GM19239 (cell line): Measurements from ENCODE around the gene TOM1L2.

Experiments used
- DNase-seq: peaks from one replicate; pipeline ENCODE4 v3.0.0; 2011; ENCODE audit warnings: low spot score; ENCODE audit not compliant: insufficient read length
- FAIRE-seq: peaks from 2 replicates; lab custom pipeline; 2011; peaks lifted over from hg19 to GRCh38; lab: Jason Lieb, UNC

The TOM1L2 gene

GRCh38 chr17:17972126-17972951 lies at the start of gene TOM1L2, which contains the start of gene DRC3:
Gene TOM1L2, minus strand, starts transcription at chr17:17972400. Its CDS starts 87 bp downstream, at chr17:17972313.
Gene DRC3, plus strand, starts transcription at chr17:17972862. Its CDS starts 4,737 bp downstream, at chr17:17977599.
- DNase-seq (peak; percentile 98), FAIRE-seq (peak; percentile 100)

GRCh38 chr17:18021372-18021771 lies 49.2 kb upstream of the TOM1L2 start:
- DNase-seq (no peak), FAIRE-seq (no peak)

- FAIRE-seq = no peak
- no peak for DNase-seq
Observed at GRCh38 chr17:18020971-18021370, 48.8 kb upstream of the TOM1L2 start.

GRCh38 chr17:18019838-18020154 lies 47.6 kb upstream of the TOM1L2 start:
- FAIRE-seq (no peak), DNase-seq (no peak)

GRCh38 chr17:18018411-18018921 lies 46.3 kb upstream of the TOM1L2 start:
- no peak for FAIRE-seq
- DNase-seq = no peak

GRCh38 chr17:18017958-18018357 lies 45.8 kb upstream of the TOM1L2 start:
- FAIRE-seq (no peak), DNase-seq (no peak)

- no peak for FAIRE-seq
- no peak for DNase-seq
Observed at GRCh38 chr17:18016426-18016825, 44.2 kb upstream of the TOM1L2 start.

- FAIRE-seq = no peak
- no peak for DNase-seq
Observed at GRCh38 chr17:18015593-18015992, 43.4 kb upstream of the TOM1L2 start.

- FAIRE-seq = no peak
Observed at GRCh38 chr17:18014006-18014405, 41.8 kb upstream of the TOM1L2 start.

GRCh38 chr17:18011286-18011685 lies 39.1 kb upstream of the TOM1L2 start:
- no peak for FAIRE-seq
- DNase-seq = no peak

More at GRCh38 chr17:18014006-18014405, 41.8 kb upstream of the TOM1L2 start:
- DNase-seq = no peak

GRCh38 chr17:18009609-18010420 lies 37.6 kb upstream of the TOM1L2 start:
- DNase-seq = no peak
- FAIRE-seq = no peak

GRCh38 chr17:18008496-18009268 lies 36.5 kb upstream of the TOM1L2 start:
- FAIRE-seq (no peak), DNase-seq (no peak)

- DNase-seq = no peak
Observed at GRCh38 chr17:18006495-18007239, 34.5 kb upstream of the TOM1L2 start.

GRCh38 chr17:18005496-18005895 lies 33.3 kb upstream of the TOM1L2 start:
- DNase-seq (no peak), FAIRE-seq (no peak)

More at GRCh38 chr17:18006495-18007239, 34.5 kb upstream of the TOM1L2 start:
- FAIRE-seq = no peak

GRCh38 chr17:18004884-18005305 lies 32.7 kb upstream of the TOM1L2 start:
- no peak for FAIRE-seq
- no peak for DNase-seq

- DNase-seq = no peak
- FAIRE-seq = no peak
Observed at GRCh38 chr17:18004345-18004744, 32.1 kb upstream of the TOM1L2 start.

- FAIRE-seq = no peak
- DNase-seq = no peak
Observed at GRCh38 chr17:18002171-18002570, 30.0 kb upstream of the TOM1L2 start.

GRCh38 chr17:18000030-18000408 lies 27.8 kb upstream of the TOM1L2 start:
- FAIRE-seq (no peak), DNase-seq (no peak)

GRCh38 chr17:17999364-18000029 lies 27.3 kb upstream of the TOM1L2 start:
- DNase-seq = no peak
- FAIRE-seq = no peak
